ENCODE data around the gene RCSD1.
"Not testable (repeated sequence)": the region's sequence is repeated elsewhere in the genome, so short reads cannot be mapped to it uniquely, and the experiment has no call there.

Gene RCSD1

DNA sequence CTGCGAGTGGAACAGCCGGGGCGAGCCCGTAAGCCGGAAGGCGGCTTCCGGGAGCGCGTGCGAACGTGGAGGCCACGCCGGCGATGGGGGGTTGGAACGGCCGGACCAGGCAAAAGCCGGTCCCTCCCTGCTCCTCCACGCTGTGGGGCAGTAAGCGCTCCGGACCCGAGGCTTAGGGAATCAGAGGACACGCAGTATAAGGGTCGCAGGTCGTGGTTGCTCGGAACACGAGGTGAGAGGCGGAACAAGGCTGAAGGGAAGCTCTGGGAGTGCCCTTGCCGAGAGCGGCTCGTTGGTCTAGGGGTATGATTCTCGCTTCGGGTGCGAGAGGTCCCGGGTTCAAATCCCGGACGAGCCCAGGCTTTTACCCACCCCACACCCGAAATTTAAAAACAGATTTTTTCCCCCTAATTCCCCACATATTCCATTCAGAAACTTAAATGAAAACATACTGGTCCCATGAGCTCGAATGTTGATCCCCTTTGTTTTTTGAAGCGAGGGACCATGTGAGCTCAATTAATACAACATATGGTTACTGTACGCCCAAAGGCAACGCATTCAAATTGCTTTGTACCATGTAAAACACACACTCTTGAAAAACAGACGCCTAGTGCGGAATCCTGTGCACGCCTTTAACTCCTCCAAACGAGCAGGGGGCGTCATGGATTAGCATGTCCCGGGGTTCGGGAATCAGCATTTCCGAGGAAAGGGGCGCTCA is 84.6 kb downstream of the RCSD1 start:
- H3K4me3 ChIP-seq (ENCODE audit: low read depth, low read length) = peak overlapping the region; percentile 60
- TF ChIP-seq CTCF (IDR thresholded peaks at IDR 0.05; ENCODE audit: control insufficient read depth, extremely low read depth, insufficient read depth) = no peak
- peak; percentile 54 for DNase-seq (ENCODE audit: low read depth)

DNA sequence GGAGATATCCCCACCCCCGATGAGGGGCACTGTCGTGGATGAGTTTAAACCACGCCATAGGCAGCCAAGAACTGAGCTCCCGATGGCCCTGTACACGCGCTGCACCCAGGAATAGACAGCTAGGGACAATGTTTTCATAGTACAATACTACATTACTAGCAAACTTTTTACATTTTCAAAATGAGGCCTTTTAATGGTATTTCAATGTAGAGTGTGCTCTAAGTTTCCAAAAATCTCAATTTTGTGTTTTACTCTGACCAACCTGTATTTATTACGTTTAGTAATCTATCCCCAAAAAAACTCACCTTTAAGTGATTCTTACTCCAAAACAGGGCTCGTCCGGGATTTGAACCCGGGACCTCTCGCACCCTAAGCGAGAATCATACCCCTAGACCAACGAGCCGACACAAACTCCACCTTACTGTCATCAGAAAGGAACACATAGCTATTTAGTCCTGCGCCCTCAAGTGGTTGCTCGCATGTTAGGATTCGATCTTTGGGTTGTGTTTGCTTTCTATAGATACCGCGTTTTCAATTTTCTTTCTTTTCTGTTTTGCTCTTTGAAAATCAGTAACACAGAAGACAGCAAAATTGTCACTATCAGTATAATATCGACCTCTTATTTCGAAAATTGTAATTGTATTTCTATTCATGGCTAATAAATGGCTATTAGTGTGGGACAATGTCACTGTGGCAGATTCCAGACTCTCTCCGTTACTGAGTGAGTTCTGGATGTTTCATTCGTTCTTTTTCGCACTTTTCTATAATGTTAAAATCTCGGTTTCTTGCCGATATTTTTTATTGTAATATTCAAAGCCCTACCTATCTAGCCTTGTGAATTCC is 85.3 kb downstream of the RCSD1 start:
- peak; percentile 71 for DNase-seq (ENCODE audit: low read depth)
- peak; percentile 97 for TF ChIP-seq CTCF (IDR thresholded peaks at IDR 0.05; ENCODE audit: control insufficient read depth, extremely low read depth, insufficient read depth)
- H3K4me3 ChIP-seq (ENCODE audit: low read depth, low read length) = peak overlapping the region; percentile 60

GRCh38 chr1:167716000-167716271 is 85.9 kb downstream of the RCSD1 start:
- no peak for DNase-seq (ENCODE audit: low read depth)
- TF ChIP-seq CTCF (IDR thresholded peaks at IDR 0.05; ENCODE audit: control insufficient read depth, extremely low read depth, insufficient read depth) = no peak
- peak overlapping the region; percentile 60 for H3K4me3 ChIP-seq (ENCODE audit: low read depth, low read length)

- TF ChIP-seq CTCF (IDR thresholded peaks at IDR 0.05; ENCODE audit: control insufficient read depth, extremely low read depth, insufficient read depth) = no peak
- no peak for DNase-seq (ENCODE audit: low read depth)
- H3K4me3 ChIP-seq (ENCODE audit: low read depth, low read length) = no peak overlapping the region
These were observed 87.3 kb downstream of the RCSD1 start for GRCh38 chr1:167717351-167717750.

- no peak overlapping the region for H3K4me3 ChIP-seq (ENCODE audit: low read depth, low read length)
- DNase-seq (ENCODE audit: low read depth) = no peak
- no peak for TF ChIP-seq CTCF (IDR thresholded peaks at IDR 0.05; ENCODE audit: control insufficient read depth, extremely low read depth, insufficient read depth)
These were observed 89.1 kb downstream of the RCSD1 start for GRCh38 chr1:167718914-167719691.

DNA sequence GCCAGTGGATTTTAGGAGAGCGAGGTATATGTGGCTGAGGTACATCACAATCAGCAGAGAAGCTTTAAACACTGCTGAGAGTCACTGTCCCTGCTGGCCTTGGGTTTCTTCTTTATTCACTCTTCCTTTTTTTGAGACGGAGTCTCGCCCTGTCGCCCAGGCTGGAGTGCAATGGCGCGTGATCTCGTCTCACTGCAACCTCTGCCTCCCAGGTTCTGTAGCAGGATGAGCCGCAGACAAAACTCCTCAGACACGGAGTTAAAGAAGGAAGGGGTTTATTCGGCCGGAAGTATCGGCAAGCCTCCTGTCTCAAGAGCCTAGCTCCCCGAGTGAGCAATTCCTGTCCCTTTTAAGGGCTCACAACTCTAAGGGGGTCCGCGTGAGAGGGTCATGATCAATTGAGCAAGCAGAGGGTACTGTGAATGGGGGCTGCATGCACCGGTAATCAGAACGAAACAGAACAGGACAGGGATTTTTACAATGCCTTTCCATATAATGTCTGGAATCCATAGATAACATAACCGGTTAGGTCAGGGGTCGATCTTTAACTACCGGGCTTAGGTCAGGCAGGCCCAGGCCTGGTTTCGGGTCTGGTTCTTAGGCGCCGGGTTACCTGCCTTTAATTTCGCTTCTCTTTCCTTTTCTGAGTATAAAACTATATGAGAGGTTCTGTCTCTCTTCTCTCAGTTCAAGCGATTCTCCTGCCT is 89.8 kb downstream of the RCSD1 start:
- DNase-seq (ENCODE audit: low read depth); H3K4me3 ChIP-seq (ENCODE audit: low read depth, low read length): not testable (repeated sequence)

Measured in LNCaP clone FGC (cell line).